Heart right ventricle (tissue), 16 donors: ENCODE measurements around the gene TTLL10. TPM values are rescaled to one million over a fixed set of nuclear protein-coding genes. Genes with fewer than 3 reads are reported as not detected.
A peak's percentile ranks its signal among the peaks of the same experiment; 100 is the strongest.

Experiments
- ATAC-seq, 8 donors: fragments of 200-7000 bp; cut with Tn5 transposase; one replicate each; pipeline ENCODE4 v1.9.1; 2020; ENCODE audit warnings: mild to moderate bottlenecking in 8 of 8, moderate library complexity in 8 of 8, moderate number of reproducible peaks in 1 of 8
- DNase-seq, 2 donors: peaks; one replicate each; pipeline ENCODE4 v3.0.0-alpha.2; 2020
- H3K27ac ChIP-seq, 10 donors: fragments of 200-600 bp; sonication (generic) in 2 of 10; one replicate each; pipeline versions ENCODE4 v1.5.0 to v1.8.0; 2020 to 2022; ENCODE audit warnings: mild to moderate bottlenecking in 3 of 10
- H3K27me3 ChIP-seq, 7 donors: fragments of 200-600 bp; one replicate each; pipeline ENCODE4 v1.8.0; 2021 to 2022; ENCODE audit warnings: mild to moderate bottlenecking in 2 of 7
- H3K36me3 ChIP-seq, 9 donors: fragments of 200-600 bp; sonication (generic) in 1 of 9; one replicate each; pipeline versions ENCODE4 v1.5.0 to v1.8.0; 2020 to 2022; ENCODE audit warnings: mild to moderate bottlenecking in 2 of 9
- H3K4me1 ChIP-seq, 9 donors: fragments of 200-600 bp; sonication (generic) in 1 of 9; one replicate each; pipeline versions ENCODE4 v1.5.0 to v1.8.0; 2020 to 2022; ENCODE audit warnings: mild to moderate bottlenecking in 4 of 9
- H3K4me3 ChIP-seq, 10 donors: fragments of 200-600 bp; sonication (generic) in 2 of 10; one replicate each; pipeline versions ENCODE4 v1.5.0 to v1.8.0; 2020 to 2022; ENCODE audit warnings: mild to moderate bottlenecking in 7 of 10, moderate library complexity in 2 of 10
- H3K9me3 ChIP-seq, 11 donors: fragments of 200-600 bp in 10 of 11; sonication (generic) in 2 of 11; one replicate each; pipeline versions ENCODE4 v1.5.0 to v1.8.0; 2013 to 2022; ENCODE audit warnings: mild to moderate bottlenecking in 2 of 11, control low read depth in 1 of 11, moderate library complexity in 1 of 11
- CTCF ChIP-seq, 9 donors: fragments of 200-600 bp; sonication (generic) in 2 of 9; IDR thresholded peaks; one replicate each; pipeline versions ENCODE4 v1.5.0 to v1.8.0; 2021 to 2022; ENCODE audit warnings: antibody characterized with exemption in 9 of 9, mild to moderate bottlenecking in 5 of 9, moderate library complexity in 1 of 9
- WGBS, 2 donors: extraction: QIAGEN DNeasy Blood & Tissue Kit; methylation state at CpG; one replicate each; pipeline ENCODE4 v1.1.7; 2013; ENCODE audit warnings: inconsistent platforms in 1 of 2; 5-methylcytosine and 5-hydroxymethylcytosine counted together
- intact Hi-C, 10 donors: fragments of 100-400 bp; cut with DNase I; formaldehyde crosslinking; loops; one replicate each; pipeline versions ENCODE4 v1.11.1 to v1.14.2; 2022
- polyA plus RNA-seq, 2 donors: library from polyadenylated mRNA; stranded (reverse); fragments of 200-250 nt; gene quantifications; one replicate each; pipeline ENCODE4 v1.2.3, GENCODE V29; 2013
- total RNA-seq, 10 donors: library from RNA; stranded (reverse); fragmentation: NEBNext Ultra II Directional in 3 of 10; extraction: Animal tissue kit (Norgen Biotek cat#: 25700) in 3 of 10; gene quantifications; one replicate each; pipeline versions ENCODE4 v1.2.1 to v1.2.4, GENCODE V29; 2021 to 2023
- donor health status: Arrhythmogenic right ventricular cardiomyopathy.
- donor health status: ischemic (EF 13 %, LVEDD 7.1; RV severe dilation, severe dysfunction).
- donor health status: healthy with polysubstance abuse.
- donor health status: DM: no; HTN: yes; CAD: no.
- donor health status: DM: no; HTN: no; CAD: no.
- donor health status: ischemic (EF 25% LVEDD 6.9; RV normal size, moderate dysfunction).
- donor health status: ischemic (EF 25% LVEDD 5.7; RV mildly dilated, moderate dysfunction).
- donor health status: healthy.
- donor health status: DM: yes; HTN: yes; CAD: no.
- donor health status: Ischemic cardiomyopathy.
- donor health status: ischemic (EF 35%, LVEDD 5.7; RV mildly dilated, moderate dysfunction).
- donor health status: nonischemic (EF 11% LVEDD 7.7; RV severe dilation, severe dysfunction).
- donor health status: DM: yes; HTN: yes; CAD: no.
- donor health status: PGD.
- donor health status: ischemic (EF 29% LVEDD 5.4; RV normal size, mild dysfunction).
- donor health status: nonischemic (EF 23%, LVEDD 6.1; RV moderate dilation, normal function).

Gene TTLL10
- total and polyA plus RNA-seq, 12 donors = 0.09 to 0.53 (median 0.26) TPM; not detected in 3

DNA sequence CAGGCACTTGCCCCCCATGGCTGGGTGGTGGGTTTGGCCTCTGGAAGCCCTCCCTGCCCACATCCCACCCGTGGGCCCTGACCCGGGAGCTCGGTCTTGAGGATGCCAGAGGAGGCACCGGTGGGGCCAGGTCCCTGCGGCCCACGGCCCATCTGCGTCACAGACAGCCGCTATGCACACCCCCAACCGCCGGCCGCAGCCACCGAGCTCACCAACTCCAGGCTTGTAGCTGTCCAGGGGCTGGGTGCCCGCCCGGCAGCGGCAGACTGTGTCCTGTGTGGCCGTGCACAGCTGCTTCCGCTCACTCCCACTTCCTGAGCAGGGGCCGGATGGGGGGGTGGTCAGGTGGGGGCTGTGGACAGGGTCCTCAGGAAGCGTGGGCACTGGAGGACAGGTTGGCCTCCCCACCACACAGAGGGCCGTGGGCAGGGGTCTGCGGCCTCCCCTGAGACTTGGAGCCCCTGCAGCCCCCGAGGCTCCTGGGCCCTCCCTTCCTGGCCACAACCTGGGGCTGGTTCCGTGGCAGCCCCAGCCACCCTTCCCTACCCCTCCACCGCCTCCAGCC, 39.2 kb downstream of the TTLL10 start:
- 47% methylated on average over 21 to 24 of the region's 24 CpGs for WGBS, 2 donors
- ATAC-seq (peak; percentile 45 to 76 (median 64)), DNase-seq (peak; percentile 60 to 64)

DNA sequence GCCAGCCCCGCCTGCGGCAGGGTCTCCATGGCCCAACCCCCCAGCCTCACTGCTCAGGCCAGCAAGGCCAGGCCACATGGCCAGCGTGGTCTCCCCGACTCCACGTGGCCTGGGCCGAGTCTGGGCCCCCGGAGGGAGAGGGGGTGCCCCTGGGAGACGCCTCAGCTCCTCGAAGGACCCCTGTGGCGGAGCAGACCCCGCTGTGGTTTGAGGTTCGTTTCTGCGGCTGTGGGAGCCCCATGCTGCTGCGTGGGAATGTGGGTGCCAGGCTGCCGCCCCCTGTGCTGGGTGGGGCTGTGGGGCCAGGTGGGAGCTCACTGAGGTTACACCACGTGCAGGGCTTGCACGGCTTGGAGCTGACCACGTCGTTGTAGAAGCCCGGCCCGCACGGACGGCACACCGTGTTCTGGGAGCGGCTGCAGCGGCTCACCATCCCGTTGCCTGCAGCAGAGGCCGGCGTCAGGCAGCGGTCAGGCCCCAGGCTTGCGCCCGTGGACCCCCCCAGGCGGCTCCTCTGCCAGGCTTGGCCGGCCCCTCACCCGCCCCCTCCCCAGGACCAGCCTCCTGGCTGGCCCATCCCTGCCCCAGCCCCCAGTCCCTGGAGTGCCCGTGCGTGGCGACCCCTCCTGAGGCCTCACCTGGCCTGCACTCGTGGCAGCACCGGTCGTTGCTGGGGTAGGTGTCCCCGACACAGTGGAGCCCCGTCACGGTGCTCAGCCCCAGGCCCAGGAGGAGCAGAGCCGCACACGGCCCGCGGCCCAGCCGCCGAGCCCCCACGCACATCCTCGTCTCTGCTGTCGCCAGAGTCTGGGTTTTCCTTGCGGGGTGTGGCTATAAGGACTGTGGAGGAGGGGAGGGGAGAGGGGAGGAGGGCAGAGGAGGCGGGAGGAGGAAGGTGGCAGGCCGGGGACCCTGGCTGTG, 39.9 kb downstream of the TTLL10 start, which contains the start of gene TNFRSF4:
TSS of gene TNFRSF4 (minus strand) at position 809 of the 921 bp plus-strand sequence. CDS start at position 783, 26 bp downstream.
- Histone ChIP-seq H3K4me1 (peaks cover 2 to 71% (median 40%) of the 10 kb centered on the region in 9 donors), H3K27ac (peak within 1 kb of the TSS in 9 of 10 donors; percentile 69 to 87 (median 78)), H3K9me3 (no peaks in the 10 kb centered on the region), H3K4me3 (peak within 1 kb of the TSS in 9 of 10 donors; percentile 19 to 59 (median 53)), H3K27me3 (peaks cover 0 to 29% (median 0%) of the 10 kb centered on the region in 7 donors), H3K36me3 (peaks cover 0 to 37% (median 13%) of the 10 kb centered on the region in 9 donors)
- peak in 7 of 8 donors; percentile 1 to 29 (median 23) for ATAC-seq
- intact Hi-C loops = no loop called here
- peak in 1 of 2 donors; percentile 24 for DNase-seq
- 45 to 54% methylated on average over 54 to 56 of the region's 56 CpGs for WGBS, 2 donors
- no peak for TF ChIP-seq CTCF (IDR thresholded peaks at IDR 0.05)

More for the DNA sequence above, 39.2 kb downstream of the TTLL10 start:
- Histone ChIP-seq H3K9me3 (no peaks in the 10 kb centered on the region), H3K27me3 (peaks cover 0 to 37% (median 1%) of the 10 kb centered on the region in 7 donors), H3K36me3 (peaks cover 0 to 30% (median 6%) of the 10 kb centered on the region in 9 donors), H3K27ac (peak overlapping the region in 9 of 10 donors; percentile 69 to 87 (median 78)), H3K4me3 (peak overlapping the region in 9 of 10 donors; percentile 27 to 59 (median 53)), H3K4me1 (peaks cover 5 to 73% (median 47%) of the 10 kb centered on the region in 9 donors)
- intact Hi-C loops = no loop called here
- no peak for TF ChIP-seq CTCF (IDR thresholded peaks at IDR 0.05)

DNA sequence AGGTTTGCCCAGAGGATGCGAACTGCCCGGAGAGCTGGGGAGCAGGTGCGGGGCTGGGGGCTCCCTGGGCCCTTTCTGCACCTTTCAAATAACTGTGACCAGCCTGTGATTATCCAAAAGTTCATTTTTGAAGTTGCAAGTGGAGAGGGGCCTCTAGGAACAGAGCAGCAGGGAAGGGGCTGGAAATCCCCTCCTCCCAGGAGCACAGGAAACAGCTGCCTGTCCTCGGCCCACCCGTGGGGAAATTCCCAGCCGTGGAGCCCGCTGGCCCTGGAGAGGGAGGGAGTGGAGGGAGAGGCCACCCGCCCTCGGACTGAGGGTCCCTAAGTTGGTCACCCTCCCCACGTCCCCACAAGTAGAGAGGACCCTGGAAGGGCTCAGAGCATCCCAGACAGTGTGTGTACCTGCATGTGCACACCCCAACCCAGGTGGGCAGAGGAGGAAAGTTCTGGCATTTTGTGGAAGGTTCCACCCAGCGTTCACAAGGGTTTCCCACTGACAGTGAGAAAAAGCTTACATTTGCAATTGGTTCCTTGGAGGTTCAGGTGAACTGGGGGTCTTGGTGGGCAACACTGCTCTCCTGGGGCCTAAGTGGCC, 41.5 kb downstream of the TTLL10 start:
- Histone ChIP-seq H3K36me3 (peaks cover 0 to 50% (median 18%) of the 10 kb centered on the region in 9 donors), H3K4me1 (peaks cover 2 to 65% (median 37%) of the 10 kb centered on the region in 9 donors), H3K27me3 (peaks cover 0 to 18% (median 0%) of the 10 kb centered on the region in 7 donors), H3K4me3 (no peak overlapping the region), H3K27ac (peak overlapping the region in 6 of 10 donors; percentile 47 to 87 (median 78)), H3K9me3 (no peaks in the 10 kb centered on the region)
- 50 to 53% methylated on average over 11 of the region's 11 CpGs for WGBS, 2 donors
- TF ChIP-seq CTCF (IDR thresholded peaks at IDR 0.05) = no peak
- intact Hi-C loops = no loop called here
- ATAC-seq (peak in 2 of 8 donors; percentile 16 to 32), DNase-seq (no peak)
